GM12878 (cell line): Measurements from ENCODE around the gene ABCG1. TPM values are rescaled to one million over a fixed set of nuclear protein-coding genes. Genes with fewer than 3 reads are reported as not detected.

Experiments
- ATAC-seq: fragments of 200-7000 bp; cut with Tn5 transposase; 3 replicates; pipeline ENCODE4 v1.9.1; 2020; ENCODE audit warnings: mild to moderate bottlenecking, moderate library complexity
- BruUV-seq: library from RNA; stranded (reverse); fragments of 400-500 nt; replicated peaks from 2 replicates; lab custom pipeline; 2021; lab: Mats Ljungman, UMichigan
- CTCF ChIA-PET: fragments of 300-600 bp; sonication (Branson Sonifier 250); formaldehyde crosslinking; extraction: SDS; loops from one replicate; lab custom pipeline; 2021; ENCODE audit warnings: inconsistent platforms; lab: Yijun Ruan, JAX
- POLR2A ChIA-PET: fragments of 350-600 bp; formaldehyde crosslinking; extraction: SDS; loops from one replicate; lab custom pipeline; 2021; ENCODE audit warnings: inconsistent platforms; lab: Charles Lee
- RAD21 ChIA-PET: fragments of 300-600 bp; sonication (Branson Sonifier 250); formaldehyde crosslinking; loops from one replicate; lab custom pipeline; 2023; ENCODE audit warnings: antibody characterized with exemption; ENCODE audit not compliant: unreplicated experiment; lab: Charles Lee
- SMC1A ChIA-PET: fragments of 300-600 bp; sonication (Branson Sonifier 250); formaldehyde crosslinking; loops from one replicate; lab custom pipeline; 2023; ENCODE audit not compliant: unreplicated experiment, uncharacterized antibody; lab: Charles Lee
- DNase-seq: peaks from one replicate; pipeline ENCODE4 v3.0.0-alpha.2; 2011; ENCODE audit warnings: low read depth, low spot score
- FAIRE-seq: peaks from 3 replicates; lab custom pipeline; 2011; peaks lifted over from hg19 to GRCh38; lab: Jason Lieb, UNC
- H2AFZ ChIP-seq: 2 replicates; pipeline ENCODE4 v1.6.0; 2011; ENCODE audit warnings: low read depth, low read length, control low read depth; ENCODE audit not compliant: control insufficient read depth
- H3K27ac ChIP-seq: 2 replicates; pipeline ENCODE4 v1.5.1; 2011; ENCODE audit warnings: control low read depth; ENCODE audit not compliant: control insufficient read depth, insufficient read depth
- H3K27me3 ChIP-seq, 2 experiments: replicated peaks in 1 of 2; 2 replicates each; pipeline versions ENCODE4 v1.6.0 to v1.6.1; 2011; ENCODE audit warnings: low read length in 1 of 2; ENCODE audit not compliant: control insufficient read depth in 2 of 2, insufficient read depth in 2 of 2
- H3K36me3 ChIP-seq, 2 experiments: 2 replicates each; pipeline ENCODE4 v1.5.1; 2011; ENCODE audit warnings: low read length in 1 of 2; ENCODE audit not compliant: control insufficient read depth in 2 of 2, insufficient read depth in 2 of 2
- H3K4me1 ChIP-seq: 2 replicates; pipeline ENCODE4 v1.6.1; 2011; ENCODE audit warnings: mild to moderate bottlenecking, low read length, moderate library complexity, mixed read lengths; ENCODE audit not compliant: control insufficient read depth, insufficient read depth
- H3K4me2 ChIP-seq: 2 replicates; pipeline ENCODE4 v1.6.0; 2011; ENCODE audit warnings: control low read depth; ENCODE audit not compliant: control insufficient read depth, insufficient read depth
- H3K4me3 ChIP-seq: fragments of 200-600 bp; sonication (generic); 2 replicates; pipeline ENCODE4 v1.5.1; 2016
- H3K79me2 ChIP-seq: 2 replicates; pipeline ENCODE4 v1.6.0; 2011; ENCODE audit warnings: low read length; ENCODE audit not compliant: control insufficient read depth, insufficient read depth
- H3K9ac ChIP-seq: 2 replicates; pipeline ENCODE4 v1.8.0; 2011; ENCODE audit warnings: low read length, control low read depth, mixed read lengths; ENCODE audit not compliant: control insufficient read depth, insufficient read depth
- H3K9me3 ChIP-seq: replicated peaks from 3 replicates; pipeline ENCODE4 v1.5.1; 2011; ENCODE audit warnings: mild to moderate bottlenecking, low read length; ENCODE audit not compliant: control insufficient read depth, insufficient read depth
- H4K20me1 ChIP-seq: 2 replicates; pipeline ENCODE4 v1.6.0; 2011; ENCODE audit not compliant: control insufficient read depth, insufficient read depth
- ASH2L ChIP-seq: fragments of 300-600, 200-600 bp; sonication (generic); IDR thresholded peaks from 2 replicates; pipeline ENCODE4 v1.6.1; 2017; ENCODE audit warnings: low read depth, mild to moderate bottlenecking, borderline replicate concordance
- CBX5 ChIP-seq: sonication (generic); IDR thresholded peaks from 2 replicates; pipeline ENCODE4 v1.6.1; 2016; ENCODE audit warnings: low read depth, moderate library complexity, mild to moderate bottlenecking, inconsistent platforms
- CEBPZ ChIP-seq: fragments of 150-350 bp; IDR thresholded peaks from 2 replicates; pipeline ENCODE4 v1.6.1; 2016; ENCODE audit warnings: low read depth, low read length
- CREB1 ChIP-seq: IDR thresholded peaks from 2 replicates; pipeline ENCODE4 v1.6.1; 2012; ENCODE audit warnings: low read depth, mild to moderate bottlenecking, inconsistent platforms
- EZH2 ChIP-seq: IDR thresholded peaks from 2 replicates; pipeline ENCODE4 v1.6.1; 2012; ENCODE audit warnings: low read depth, mild to moderate bottlenecking, control low read depth, inconsistent platforms, low read length, borderline replicate concordance; ENCODE audit not compliant: control insufficient read depth
- FOXM1 ChIP-seq: IDR thresholded peaks from 2 replicates; pipeline ENCODE4 v1.6.1; 2012; ENCODE audit warnings: low read depth, mild to moderate bottlenecking, inconsistent platforms, low read length, moderate library complexity
- NFYA ChIP-seq: IDR thresholded peaks from 2 replicates; pipeline ENCODE4 v1.6.1; 2011; ENCODE audit warnings: low read depth, mild to moderate bottlenecking, low read length, improper control_type of control experiment, borderline replicate concordance
- NR2C2 ChIP-seq: IDR thresholded peaks from 2 replicates; pipeline ENCODE4 v1.6.1; 2011; ENCODE audit warnings: borderline replicate concordance, low read depth; ENCODE audit not compliant: control insufficient read depth, insufficient read length
- POLR2AphosphoS2 ChIP-seq: IDR thresholded peaks from 2 replicates; pipeline ENCODE4 v1.6.1; 2011; ENCODE audit warnings: low read depth, mild to moderate bottlenecking, low read length, improper control_type of control experiment, moderate library complexity
- RAD51 ChIP-seq: fragments of 450-650 bp; IDR thresholded peaks from 2 replicates; pipeline ENCODE4 v1.6.1; 2016; ENCODE audit warnings: moderate library complexity, mild to moderate bottlenecking, inconsistent platforms
- RBBP5 ChIP-seq: fragments of 200-600 bp; sonication (generic); conservative IDR thresholded peaks from 2 replicates; pipeline ENCODE4 v1.6.1; 2016
- USF2 ChIP-seq: IDR thresholded peaks from 2 replicates; pipeline ENCODE4 v1.6.1; 2011; ENCODE audit warnings: low read depth, low read length, improper control_type of control experiment, borderline replicate concordance
- ZBED1 ChIP-seq: IDR thresholded peaks from 2 replicates; pipeline ENCODE4 v1.6.1; 2016; ENCODE audit warnings: borderline replicate concordance
- ZBTB11 ChIP-seq: fragments of 450-650 bp; formaldehyde crosslinking; IDR thresholded peaks from 2 replicates; pipeline ENCODE4 v1.5.0; 2022; ENCODE audit warnings: mild to moderate bottlenecking, missing genetic modification characterization
- ZSCAN29 ChIP-seq: fragments of 450-650 bp; IDR thresholded peaks from 2 replicates; pipeline ENCODE4 v1.6.1; 2017; ENCODE audit warnings: mild to moderate bottlenecking, moderate library complexity
- WGBS: methylation state at CpG from one replicate; pipeline ENCODE4 v1.1.6; 2016; ENCODE audit warnings: low lambda C conversion rate; ENCODE audit not compliant: insufficient replicate concordance, insufficient coverage; ENCODE audit errors: missing lambda C conversion rate; 5-methylcytosine and 5-hydroxymethylcytosine counted together
- in situ Hi-C: fragments of 300-500 bp; cut with MboI; formaldehyde crosslinking; loops from 9 replicates; pipeline ENCODE4 v1.14.3; 2018; ENCODE audit warnings: mixed read lengths
- intact Hi-C: fragments of 100-400 bp; cut with micrococcal nuclease; formaldehyde crosslinking; loops from one replicate; pipeline ENCODE4 v1.14.2; 2022; ENCODE audit not compliant: unreplicated experiment
- polyA plus RNA-seq, 11 experiments: library from polyadenylated mRNA; depleted of rRNA in 4 of 11; unstranded in 6 of 11; stranded (reverse) in 5 of 11; fragments of >200 nt; fragmentation: Nextera tagmentation in 4 of 11; fragmentation: Illumina TruSeq in 1 of 11; extraction: Ambion mirVana in 4 of 11; extraction: Trizol in 1 of 11; gene quantifications; 1 replicate in 1 of 11; 2 replicates in 10 of 11; pipeline versions ENCODE4 v1.2.1 to v1.2.3, GENCODE V29; 2011 to 2016; ENCODE audit warnings: inconsistent platforms in 2 of 11, missing spikeins in 2 of 11, low read depth in 1 of 11
- total RNA-seq, 4 experiments: library from RNA; depleted of rRNA in 3 of 4; stranded (reverse); fragments of >200 nt in 3 of 4; fragmentation: Illumina TruSeq in 1 of 4; extraction: Trizol in 1 of 4; gene quantifications; 2 replicates each; pipeline versions ENCODE4 v1.2.1 to v1.2.3, GENCODE V29; 2013 to 2021

The ABCG1 gene
- total and polyA plus RNA-seq, 10 of the 15 experiments (the other 5 are each of a cell fraction or from before 2014, with no cell fraction given), result 0.59 to 19.3 (median 5.7) TPM

GRCh38 chr21:42341776-42342542 is 123.0 kb downstream of the ABCG1 start (continued):
- TF ChIP-seq CEBPZ, result no peak
- no peak for TF ChIP-seq USF2
- no peak for TF ChIP-seq ZSCAN29
- TF ChIP-seq ZBED1, result no peak
- TF ChIP-seq NR2C2, result no peak
- no peak for TF ChIP-seq CREB1
- TF ChIP-seq RAD51, result no peak
- no peak for TF ChIP-seq FOXM1

- SMC1A ChIA-PET, result interaction anchor here (1.1 to 1.3 kb wide), 2 partner anchors 12 to 78 kb away, joined by 3 to 5 read pairs; no protein-coding TSS in a partner anchor
- no peak overlapping the region for H3K9ac ChIP-seq
- ATAC-seq (no peak), DNase-seq (no peak), FAIRE-seq (no peak)
- in situ Hi-C loops (no loop called here), intact Hi-C loops (no loop called here)
- CTCF ChIA-PET, result interaction anchor here (0.8 to 1.0 kb wide), 2 partner anchors 83 to 194 kb away, joined by 3 to 4 read pairs; no protein-coding TSS in a partner anchor
- no peak overlapping the region for H3K27ac ChIP-seq
- H3K79me2 ChIP-seq, result no peaks in the 10 kb centered on the region
- H3K9me3 ChIP-seq, result no peaks in the 10 kb centered on the region
- H4K20me1 ChIP-seq, result no peaks in the 10 kb centered on the region
- H3K4me2 ChIP-seq, result no peak overlapping the region
- no TSS peak for BruUV-seq
- H3K4me3 ChIP-seq, result no peak overlapping the region
- POLR2A ChIA-PET, result no interaction called here
- H2AFZ ChIP-seq, result no peak overlapping the region
- WGBS, result 46% methylated on average over 10 of the region's 10 CpGs
- no peaks in the 10 kb centered on the region for H3K36me3 ChIP-seq
- peaks cover 13% of the 10 kb centered on the region for H3K4me1 ChIP-seq
- no peaks in the 10 kb centered on the region for H3K27me3 ChIP-seq
- RAD21 ChIA-PET, result no interaction called here
- TF ChIP-seq ZBED1 (no peak), ZBTB11 (no peak), NFYA (no peak), ASH2L (no peak), EZH2 (no peak), CBX5 (no peak), POLR2AphosphoS2 (no peak), RBBP5 (no peak)
Measured at GRCh38 chr21:42343101-42343500, 124.2 kb downstream of the ABCG1 start.
